DLD1 (cell line): ENCODE results near the gene FALEC.
"Not testable (repeated sequence)": the region's sequence is repeated elsewhere in the genome, so short reads cannot be mapped to it uniquely, and the experiment has no call there.

Source experiments
- in situ Hi-C: cut with HindIII; loops from 2 replicates; pipeline ENCODE4 v1.10.0; 2017; ENCODE audit warnings: low sequenced_read_pairs

The FALEC gene

GRCh38 chr1:150557065-150557600 is 41.6 kb downstream of the FALEC start:
- in situ Hi-C loops: no loop called here

GRCh38 chr1:150557813-150558212 is 42.3 kb downstream of the FALEC start:
- in situ Hi-C loops: no loop called here

GRCh38 chr1:150558303-150558704 is 42.8 kb downstream of the FALEC start:
- in situ Hi-C loops: no loop called here

GRCh38 chr1:150558761-150559655 is 43.5 kb downstream of the FALEC start:
- in situ Hi-C loops: no loop called here

GRCh38 chr1:150559656-150560010 is 44.1 kb downstream of the FALEC start:
- in situ Hi-C loops: no loop called here

GRCh38 chr1:150560011-150560438 is 44.5 kb downstream of the FALEC start:
- in situ Hi-C loops: no loop called here

- in situ Hi-C loops: no loop called here
Observed at GRCh38 chr1:150560576-150561253, 45.2 kb downstream of the FALEC start.

GRCh38 chr1:150561254-150561973 is 45.9 kb downstream of the FALEC start:
- in situ Hi-C loops: no loop called here

- in situ Hi-C loops: no loop called here
Observed at GRCh38 chr1:150561974-150562445, 46.5 kb downstream of the FALEC start.

GRCh38 chr1:150562446-150563339 is 47.1 kb downstream of the FALEC start:
- in situ Hi-C loops: no loop called here

GRCh38 chr1:150563340-150564038 is 47.9 kb downstream of the FALEC start:
- in situ Hi-C loops: no loop called here

- in situ Hi-C loops: no loop called here
Observed at GRCh38 chr1:150564051-150564991, 48.8 kb downstream of the FALEC start.

- in situ Hi-C loops: not testable (repeated sequence)
Observed at GRCh38 chr1:150565240-150565991, 49.9 kb downstream of the FALEC start.

GRCh38 chr1:150566589-150567340 is 51.2 kb downstream of the FALEC start:
- in situ Hi-C loops: no loop called here

GRCh38 chr1:150567341-150567716 is 51.8 kb downstream of the FALEC start:
- in situ Hi-C loops: no loop called here

GRCh38 chr1:150567717-150568593 is 52.4 kb downstream of the FALEC start:
- in situ Hi-C loops: no loop called here
